ENCODE results near the gene PPIC. TPM values are rescaled to one million over a fixed set of nuclear protein-coding genes. Genes with fewer than 3 reads are reported as not detected.

The PPIC gene
- total RNA-seq, 2 experiments from 2014 or later = not detected

Other genes with a start within 250 kb of the PPIC start
- gene SNX24, start 191.1 kb downstream of the PPIC start, total RNA-seq = 1 to 10 TPM; 2.3 to 3.0 TPM
- not detected for gene PRDM6, start 52.5 kb upstream of the PPIC start, total RNA-seq

Measured in CD4-positive, alpha-beta T cell (primary cell).